Neural progenitor cell (in vitro differentiated cells): Measurements from ENCODE around the gene GORASP1. TPM values are rescaled to one million over a fixed set of nuclear protein-coding genes. Genes with fewer than 3 reads are reported as not detected.

Source experiments
- DNase-seq: peaks from one replicate; pipeline ENCODE4 v3.0.0-alpha.2; 2016; ENCODE audit warnings: low spot score
- H2AFZ ChIP-seq: fragments of 200-600 bp; sonication (generic); replicated peaks from 2 replicates; pipeline ENCODE4 v1.6.1; 2016; ENCODE audit warnings: antibody characterized with exemption
- H3F3A ChIP-seq: fragments of 200-600 bp; sonication (generic); 2 replicates; pipeline ENCODE4 v1.6.1; 2016; ENCODE audit warnings: antibody characterized with exemption, low read depth
- H3K27ac ChIP-seq: fragments of 200-600 bp; sonication (generic); 2 replicates; pipeline ENCODE4 v1.5.1; 2016; ENCODE audit warnings: mild to moderate bottlenecking
- H3K27me3 ChIP-seq: fragments of 200-600 bp; sonication (generic); 2 replicates; pipeline ENCODE4 v1.6.1; 2016; ENCODE audit warnings: mild to moderate bottlenecking, moderate library complexity
- H3K36me3 ChIP-seq: fragments of 200-600 bp; sonication (generic); 2 replicates; pipeline ENCODE4 v1.5.1; 2016
- H3K4me1 ChIP-seq: fragments of 200-600 bp; sonication (generic); 2 replicates; pipeline ENCODE4 v1.6.1; 2016; ENCODE audit warnings: mixed run types
- H3K4me2 ChIP-seq: fragments of 200-600 bp; sonication (generic); 2 replicates; pipeline ENCODE4 v1.6.1; 2016
- H3K4me3 ChIP-seq: fragments of 200-600 bp; sonication (generic); 2 replicates; pipeline ENCODE4 v1.5.1; 2016
- H3K79me2 ChIP-seq: fragments of 200-600 bp; sonication (generic); 2 replicates; pipeline ENCODE4 v1.6.1; 2016; ENCODE audit warnings: low read depth
- H3K9ac ChIP-seq: fragments of 200-600 bp; sonication (generic); 2 replicates; pipeline ENCODE4 v1.6.1; 2016
- H3K9me3 ChIP-seq: fragments of 200-600 bp; sonication (generic); 2 replicates; pipeline ENCODE4 v1.5.1; 2016; ENCODE audit warnings: low read depth
- H4K20me1 ChIP-seq: fragments of 200-600 bp; sonication (generic); 2 replicates; pipeline ENCODE4 v1.6.1; 2016; ENCODE audit warnings: low read depth
- H3K27ac Mint-ChIP-seq: 3 replicates; pipeline ENCODE4 v1.8.0; 2021; ENCODE audit warnings: mixed read lengths
- H3K27me3 Mint-ChIP-seq: 2 replicates; pipeline ENCODE4 v1.8.0; 2022; ENCODE audit warnings: low read depth, mild to moderate bottlenecking, inconsistent platforms, moderate library complexity, mixed read lengths; ENCODE audit not compliant: insufficient read depth
- H3K36me3 Mint-ChIP-seq: 3 replicates; pipeline ENCODE4 v1.8.0; 2021; ENCODE audit warnings: mixed read lengths
- H3K4me1 Mint-ChIP-seq: 3 replicates; pipeline ENCODE4 v1.8.0; 2021; ENCODE audit warnings: mixed read lengths
- H3K4me3 Mint-ChIP-seq: 3 replicates; pipeline ENCODE4 v1.8.0; 2021; ENCODE audit warnings: mild to moderate bottlenecking, moderate library complexity, mixed read lengths
- H3K9me3 Mint-ChIP-seq: 3 replicates; pipeline ENCODE4 v1.8.0; 2020; ENCODE audit warnings: mixed read lengths
- CTCF ChIP-seq: fragments of 200-600 bp; sonication (generic); IDR thresholded peaks from 2 replicates; pipeline ENCODE4 v1.5.1; 2017; ENCODE audit warnings: antibody characterized with exemption, mild to moderate bottlenecking
- EZH2 ChIP-seq: fragments of 200-600 bp; sonication (generic); IDR thresholded peaks from 2 replicates; pipeline ENCODE4 v1.6.1; 2017; ENCODE audit warnings: antibody characterized with exemption, mild to moderate bottlenecking, moderate library complexity
- EZH2phosphoT487 ChIP-seq: fragments of 200-600 bp; sonication (generic); IDR thresholded peaks from 2 replicates; pipeline ENCODE4 v1.6.1; 2017; ENCODE audit warnings: antibody characterized with exemption
- total RNA-seq: library from RNA; depleted of rRNA; stranded (reverse); fragments of >200 nt; gene quantifications from 2 replicates; pipeline ENCODE4 v1.2.3, GENCODE V29; 2015; ENCODE audit warnings: low replicate concordance

GORASP1 gene
- total RNA-seq = 18.0 and 38.5 TPM in 2 replicates

GRCh38 chr3:39107388-39108199 lies at the start of gene GORASP1, which contains the start of gene TTC21A:
Gene GORASP1, minus strand, starts transcription at chr3:39107627. Its CDS starts 86 bp downstream, at chr3:39107541.
Gene TTC21A, plus strand, starts transcription at chr3:39107680. Its CDS starts 158 bp downstream, at chr3:39107838.
- Mint-ChIP-seq H3K4me1 (peaks cover 29% of the 10 kb centered on the region), H3K27me3 (no peaks in the 10 kb centered on the region), H3K27ac (peak within 1 kb of the TSS; percentile 95), H3K36me3 (peaks cover under 1% of the 10 kb centered on the region), H3K4me3 (peak within 1 kb of the TSS; percentile 97), H3K9me3 (no peaks in the 10 kb centered on the region)
- peak; percentile 1 for TF ChIP-seq CTCF
- no peak for TF ChIP-seq EZH2phosphoT487
- no peaks in the 10 kb centered on the region for H3K36me3 ChIP-seq
- H3K27ac ChIP-seq = no peak within 1 kb of the TSS
- DNase-seq = peak; percentile 93
- H3K9me3 ChIP-seq = no peaks in the 10 kb centered on the region
- H3K27me3 ChIP-seq = peaks cover 7% of the 10 kb centered on the region
- peak within 1 kb of the TSS; percentile 87 for H3K4me2 ChIP-seq
- H3F3A ChIP-seq = no peaks in the 10 kb centered on the region
- peak within 1 kb of the TSS; percentile 95 for H2AFZ ChIP-seq
- H4K20me1 ChIP-seq = peaks cover 9% of the 10 kb centered on the region
- H3K9ac ChIP-seq = peak within 1 kb of the TSS; percentile 67
- H3K4me1 ChIP-seq = peaks cover 4% of the 10 kb centered on the region
- H3K79me2 ChIP-seq = peaks cover 9% of the 10 kb centered on the region
- peak within 1 kb of the TSS; percentile 90 for H3K4me3 ChIP-seq

GRCh38 chr3:39156421-39156820 lies 49.0 kb upstream of the GORASP1 start:
- Mint-ChIP-seq H3K27ac (no peak overlapping the region), H3K27me3 (peaks cover 12% of the 10 kb centered on the region), H3K36me3 (no peaks in the 10 kb centered on the region), H3K9me3 (no peaks in the 10 kb centered on the region), H3K4me3 (no peak overlapping the region), H3K4me1 (peaks cover 48% of the 10 kb centered on the region)
- Histone ChIP-seq H3F3A (peaks cover 37% of the 10 kb centered on the region), H3K9me3 (no peaks in the 10 kb centered on the region), H3K4me3 (no peak overlapping the region), H3K27me3 (peaks cover 11% of the 10 kb centered on the region), H4K20me1 (peaks cover 18% of the 10 kb centered on the region), H3K9ac (no peak overlapping the region), H2AFZ (no peak overlapping the region), H3K27ac (no peak overlapping the region), H3K36me3 (no peaks in the 10 kb centered on the region), H3K79me2 (no peaks in the 10 kb centered on the region), H3K4me1 (peaks cover 40% of the 10 kb centered on the region), H3K4me2 (no peak overlapping the region)
- TF ChIP-seq CTCF (no peak), EZH2phosphoT487 (no peak), EZH2 (no peak)
- DNase-seq = no peak

GRCh38 chr3:39154280-39155021 lies 47.0 kb upstream of the GORASP1 start:
- peak overlapping the region; percentile 100 for H3K4me2 ChIP-seq
- no peak overlapping the region for H3K9ac ChIP-seq
- peaks cover 13% of the 10 kb centered on the region for H3K27me3 Mint-ChIP-seq
- H3K4me1 ChIP-seq = peaks cover 54% of the 10 kb centered on the region
- H3K4me1 Mint-ChIP-seq = peaks cover 67% of the 10 kb centered on the region
- peak overlapping the region; percentile 84 for H3K4me3 Mint-ChIP-seq
- no peaks in the 10 kb centered on the region for H3K36me3 ChIP-seq
- DNase-seq = peak; percentile 74
- no peaks in the 10 kb centered on the region for H3K9me3 ChIP-seq
- peak overlapping the region; percentile 30 for H3K27ac ChIP-seq
- no peaks in the 10 kb centered on the region for H3K36me3 Mint-ChIP-seq
- H3K27me3 ChIP-seq = peaks cover 11% of the 10 kb centered on the region
- peak overlapping the region; percentile 82 for H3K27ac Mint-ChIP-seq
- TF ChIP-seq EZH2 = no peak
- no peak for TF ChIP-seq CTCF
- no peak for TF ChIP-seq EZH2phosphoT487
- H2AFZ ChIP-seq = peak overlapping the region; percentile 5
- H3F3A ChIP-seq = peaks cover 48% of the 10 kb centered on the region
- peaks cover 13% of the 10 kb centered on the region for H3K79me2 ChIP-seq
- no peaks in the 10 kb centered on the region for H3K9me3 Mint-ChIP-seq
- peaks cover 35% of the 10 kb centered on the region for H4K20me1 ChIP-seq
- H3K4me3 ChIP-seq = peak overlapping the region; percentile 87
